GM12875 (cell line): ENCODE data around the gene HLA-DMB.

Experiments used
- H3K4me3 ChIP-seq: one replicate; pipeline ENCODE4 v1.5.1; 2011; ENCODE audit warnings: low read depth, low read length, control low read depth
- TF ChIP-seq, protein P1 (sequence below): IDR thresholded peaks from 2 replicates; pipeline ENCODE4 v1.5.1; 2011; ENCODE audit warnings: low read depth, mild to moderate bottlenecking, control low read depth, inconsistent platforms, low read length, moderate library complexity, borderline replicate concordance; ENCODE audit not compliant: insufficient read depth

The HLA-DMB gene

GRCh38 chr6:32905078-32905477 is 35.8 kb downstream of the HLA-DMB start:
- TF ChIP-seq, protein P1, sequence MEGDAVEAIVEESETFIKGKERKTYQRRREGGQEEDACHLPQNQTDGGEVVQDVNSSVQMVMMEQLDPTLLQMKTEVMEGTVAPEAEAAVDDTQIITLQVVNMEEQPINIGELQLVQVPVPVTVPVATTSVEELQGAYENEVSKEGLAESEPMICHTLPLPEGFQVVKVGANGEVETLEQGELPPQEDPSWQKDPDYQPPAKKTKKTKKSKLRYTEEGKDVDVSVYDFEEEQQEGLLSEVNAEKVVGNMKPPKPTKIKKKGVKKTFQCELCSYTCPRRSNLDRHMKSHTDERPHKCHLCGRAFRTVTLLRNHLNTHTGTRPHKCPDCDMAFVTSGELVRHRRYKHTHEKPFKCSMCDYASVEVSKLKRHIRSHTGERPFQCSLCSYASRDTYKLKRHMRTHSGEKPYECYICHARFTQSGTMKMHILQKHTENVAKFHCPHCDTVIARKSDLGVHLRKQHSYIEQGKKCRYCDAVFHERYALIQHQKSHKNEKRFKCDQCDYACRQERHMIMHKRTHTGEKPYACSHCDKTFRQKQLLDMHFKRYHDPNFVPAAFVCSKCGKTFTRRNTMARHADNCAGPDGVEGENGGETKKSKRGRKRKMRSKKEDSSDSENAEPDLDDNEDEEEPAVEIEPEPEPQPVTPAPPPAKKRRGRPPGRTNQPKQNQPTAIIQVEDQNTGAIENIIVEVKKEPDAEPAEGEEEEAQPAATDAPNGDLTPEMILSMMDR = no peak
- no peak overlapping the region for H3K4me3 ChIP-seq

- no peak overlapping the region for H3K4me3 ChIP-seq
- TF ChIP-seq, protein P1 = no peak
Measured at GRCh38 chr6:32903952-32904351, 36.9 kb downstream of the HLA-DMB start.

- TF ChIP-seq, protein P1 = no peak
- H3K4me3 ChIP-seq = peak overlapping the region; percentile 68
Measured at GRCh38 chr6:32895006-32895345, 45.9 kb downstream of the HLA-DMB start.

GRCh38 chr6:32894085-32895005 is 46.5 kb downstream of the HLA-DMB start:
- TF ChIP-seq, protein P1 = no peak
- peak overlapping the region; percentile 68 for H3K4me3 ChIP-seq

DNA sequence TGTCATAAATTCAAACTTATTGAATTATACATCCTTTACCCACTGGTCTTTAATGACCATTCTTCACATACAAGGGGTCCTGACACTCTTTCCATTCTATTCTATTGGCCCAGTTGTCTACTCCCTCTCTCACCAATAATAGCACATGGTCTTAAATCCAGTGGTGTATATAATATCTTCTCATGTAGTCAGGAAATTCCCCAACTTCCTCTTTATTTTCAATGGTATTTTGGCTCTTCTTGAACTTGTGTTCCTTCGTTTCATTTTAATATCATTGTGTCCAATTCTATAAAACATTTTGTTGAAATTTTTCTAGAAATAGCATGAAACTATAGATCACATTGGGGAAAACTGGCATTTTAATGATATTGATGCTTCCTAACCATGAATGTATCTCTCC is 50.0 kb downstream of the HLA-DMB start:
- no peak overlapping the region for H3K4me3 ChIP-seq
- TF ChIP-seq, protein P1 = no peak

DNA sequence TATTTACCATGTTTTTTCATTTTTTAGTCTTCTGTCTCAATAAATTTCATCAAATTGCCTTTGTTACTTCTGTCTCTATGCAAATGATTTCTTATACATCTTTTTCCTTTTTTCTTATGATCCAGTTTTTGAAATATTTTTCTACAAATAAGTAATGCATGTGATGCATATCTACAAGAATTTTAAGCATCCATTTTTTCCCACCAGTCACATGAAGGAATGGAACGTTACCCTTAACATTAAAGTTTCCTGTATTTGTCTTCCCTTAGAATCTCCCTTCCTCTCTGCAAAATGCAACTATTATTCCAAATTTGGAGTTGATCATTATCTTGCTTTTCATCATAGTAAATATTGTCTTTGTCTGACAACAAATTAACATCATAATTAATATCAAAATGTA is 51.3 kb downstream of the HLA-DMB start:
- no peak overlapping the region for H3K4me3 ChIP-seq
- TF ChIP-seq, protein P1 = no peak

- H3K4me3 ChIP-seq = no peak overlapping the region
- TF ChIP-seq, protein P1 = no peak
Measured at GRCh38 chr6:32888576-32888975, 52.3 kb downstream of the HLA-DMB start.
